ENCODE results near the gene PLXND1. TPM values are rescaled to one million over a fixed set of nuclear protein-coding genes. Genes with fewer than 3 reads are reported as not detected.

The PLXND1 gene
- total RNA-seq, 1 donor from 2014 or later: 56.9 TPM

GRCh38 chr3:129512595-129512994 is 93.9 kb downstream of the PLXND1 start:
- peaks cover 7% of the 10 kb centered on the region for H3K36me3 Mint-ChIP-seq
- H3K9me3 Mint-ChIP-seq: no peaks in the 10 kb centered on the region
- no peaks in the 10 kb centered on the region for H3K27me3 Mint-ChIP-seq
- no peak overlapping the region for H3K4me3 Mint-ChIP-seq
- no peak for TF ChIP-seq CTCF (conservative IDR thresholded peaks at IDR 0.05)
- H3K27ac Mint-ChIP-seq: no peak overlapping the region
- no peak for DNase-seq (ENCODE audit: extremely low spot score, unreplicated experiment)
- no peaks in the 10 kb centered on the region for H3K4me1 Mint-ChIP-seq (ENCODE audit: unreplicated experiment)

GRCh38 chr3:129507181-129507831 is 99.2 kb downstream of the PLXND1 start:
- Mint-ChIP-seq H3K36me3 (peaks cover 7% of the 10 kb centered on the region), H3K27ac (no peak overlapping the region), H3K27me3 (no peaks in the 10 kb centered on the region), H3K9me3 (no peaks in the 10 kb centered on the region), H3K4me1 (ENCODE audit: unreplicated experiment) (no peaks in the 10 kb centered on the region), H3K4me3 (no peak overlapping the region)
- DNase-seq (ENCODE audit: extremely low spot score, unreplicated experiment): no peak
- no peak for TF ChIP-seq CTCF (conservative IDR thresholded peaks at IDR 0.05)

- H3K4me1 Mint-ChIP-seq (ENCODE audit: unreplicated experiment): no peaks in the 10 kb centered on the region
- H3K27me3 Mint-ChIP-seq: no peaks in the 10 kb centered on the region
- H3K36me3 Mint-ChIP-seq: peaks cover 7% of the 10 kb centered on the region
- DNase-seq (ENCODE audit: extremely low spot score, unreplicated experiment): no peak
- H3K9me3 Mint-ChIP-seq: no peaks in the 10 kb centered on the region
- no peak for TF ChIP-seq CTCF (conservative IDR thresholded peaks at IDR 0.05)
- no peak overlapping the region for H3K4me3 Mint-ChIP-seq
- no peak overlapping the region for H3K27ac Mint-ChIP-seq
Measured at GRCh38 chr3:129506231-129506742, 100.2 kb downstream of the PLXND1 start.

- peaks cover 7% of the 10 kb centered on the region for H3K36me3 Mint-ChIP-seq
- no peaks in the 10 kb centered on the region for H3K4me1 Mint-ChIP-seq (ENCODE audit: unreplicated experiment)
- no peak overlapping the region for H3K27ac Mint-ChIP-seq
- H3K9me3 Mint-ChIP-seq: no peaks in the 10 kb centered on the region
- no peaks in the 10 kb centered on the region for H3K27me3 Mint-ChIP-seq
- no peak for TF ChIP-seq CTCF (conservative IDR thresholded peaks at IDR 0.05)
- no peak for DNase-seq (ENCODE audit: extremely low spot score, unreplicated experiment)
- no peak overlapping the region for H3K4me3 Mint-ChIP-seq
Measured at GRCh38 chr3:129505341-129505740, 101.1 kb downstream of the PLXND1 start.

Other genes with a start within 250 kb of the PLXND1 start
- 1.2 and 6.0 TPM in 2 replicates for gene EFCAB12, start 178.0 kb downstream of the PLXND1 start, total RNA-seq (ENCODE audit: low replicate concordance)
- 22.6 and 28.6 TPM in 2 replicates for gene MBD4, start 166.7 kb downstream of the PLXND1 start, total RNA-seq (ENCODE audit: low replicate concordance)
- 16.9 and 41.6 TPM in 2 replicates for gene IFT122, start 166.5 kb downstream of the PLXND1 start, total RNA-seq (ENCODE audit: low replicate concordance)
- gene RHO, start 78.0 kb downstream of the PLXND1 start, total RNA-seq (ENCODE audit: low replicate concordance): not detected in 2 replicates
- not detected in 2 replicates for gene H1-8, start 63.5 kb downstream of the PLXND1 start, total RNA-seq (ENCODE audit: low replicate concordance)